EH (cell line): ENCODE results near the gene PRKD1.

Source experiments
- DNase-seq: peaks from one replicate; pipeline ENCODE4 v3.0.0-alpha.2; 2015; ENCODE audit warnings: low read depth

The PRKD1 gene

GRCh38 chr14:29927376-29928116 lies at the start of gene PRKD1:
Gene PRKD1 (minus strand): TSS chr14:29927847.
- DNase-seq: peak; percentile 80

DNA sequence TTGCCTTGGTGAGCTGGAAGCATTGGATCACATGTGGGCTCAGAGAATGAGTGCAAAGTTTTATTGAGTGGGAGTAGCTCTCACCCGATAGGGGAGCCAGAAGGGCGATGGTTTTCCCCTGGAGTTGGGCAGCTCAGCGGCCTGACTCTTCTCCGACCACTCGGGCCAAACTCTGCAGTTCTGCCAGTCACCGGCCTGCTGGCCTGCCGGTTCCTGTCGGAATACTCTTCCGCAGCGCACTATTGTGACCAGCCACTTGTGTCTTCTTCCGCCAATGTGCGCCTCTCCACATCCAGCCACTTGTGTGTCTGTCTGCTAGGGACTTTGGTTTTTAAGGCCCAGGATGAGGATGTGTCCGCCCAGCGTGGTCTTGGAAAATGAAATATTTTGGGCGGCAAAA lies 43.5 kb upstream of the PRKD1 start:
- DNase-seq: no peak

GRCh38 chr14:29955087-29955486 lies 27.4 kb upstream of the PRKD1 start:
- DNase-seq: no peak

- DNase-seq: no peak
Measured at GRCh38 chr14:29953501-29953900, 25.9 kb upstream of the PRKD1 start.

DNA sequence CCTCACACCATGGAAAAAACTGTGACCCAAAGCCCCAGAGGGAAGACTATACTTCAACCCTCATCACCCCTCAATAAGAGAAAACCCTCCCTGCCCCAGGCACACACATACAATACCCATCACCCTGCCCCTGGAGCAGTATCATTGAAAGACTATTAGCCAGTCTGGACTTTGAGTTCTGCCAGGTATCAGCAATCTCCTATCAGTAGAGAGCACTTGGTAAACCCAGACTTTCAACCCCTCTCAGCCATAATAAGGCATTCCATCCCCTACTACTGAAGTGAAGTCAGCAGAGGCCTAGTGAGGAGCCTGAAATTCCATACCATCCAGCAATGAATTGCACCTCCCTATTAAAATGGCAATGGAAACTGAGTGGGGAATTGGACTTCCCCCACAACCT lies 16.4 kb upstream of the PRKD1 start:
- DNase-seq: no peak

GRCh38 chr14:29941401-29941800 lies 13.8 kb upstream of the PRKD1 start:
- DNase-seq: no peak

DNA sequence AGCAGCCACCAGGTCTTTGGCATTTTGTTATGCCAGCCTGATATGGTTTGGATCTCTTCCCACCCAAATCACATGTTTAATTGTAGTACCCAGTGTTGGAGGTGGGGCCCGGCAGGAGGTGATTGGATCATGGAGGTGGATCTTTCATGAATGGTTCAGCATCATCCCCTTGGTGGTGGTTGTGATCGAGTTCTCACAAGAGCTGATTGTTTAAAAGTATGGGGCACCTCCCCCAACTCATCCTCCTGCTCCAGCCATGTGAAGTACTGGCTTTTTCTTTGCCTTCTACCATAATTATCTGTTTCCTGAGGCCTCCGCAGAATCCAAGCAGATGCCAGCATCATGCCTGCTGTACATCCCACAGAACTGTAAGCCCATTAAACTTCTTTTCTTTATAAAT lies 12.8 kb upstream of the PRKD1 start:
- DNase-seq: no peak

DNA sequence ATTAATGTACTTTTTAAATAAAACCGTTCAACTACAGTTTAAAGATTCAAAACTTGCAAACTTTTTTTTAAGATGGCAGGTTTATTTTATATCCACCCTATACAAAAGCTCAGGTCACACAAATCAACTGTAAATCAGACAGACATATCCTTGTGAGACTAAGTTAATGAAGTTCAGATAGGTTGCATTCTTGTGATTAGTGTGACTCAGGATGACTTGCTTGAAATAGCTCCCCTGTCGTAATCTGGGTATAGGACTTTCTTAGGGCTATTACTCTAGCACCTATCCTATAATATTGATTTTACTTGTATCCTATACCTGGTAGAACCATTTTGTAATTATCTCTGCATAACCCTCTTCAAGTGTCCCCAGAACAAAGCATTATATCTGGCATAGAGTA lies 9.5 kb upstream of the PRKD1 start:
- DNase-seq: peak; percentile 51

DNA sequence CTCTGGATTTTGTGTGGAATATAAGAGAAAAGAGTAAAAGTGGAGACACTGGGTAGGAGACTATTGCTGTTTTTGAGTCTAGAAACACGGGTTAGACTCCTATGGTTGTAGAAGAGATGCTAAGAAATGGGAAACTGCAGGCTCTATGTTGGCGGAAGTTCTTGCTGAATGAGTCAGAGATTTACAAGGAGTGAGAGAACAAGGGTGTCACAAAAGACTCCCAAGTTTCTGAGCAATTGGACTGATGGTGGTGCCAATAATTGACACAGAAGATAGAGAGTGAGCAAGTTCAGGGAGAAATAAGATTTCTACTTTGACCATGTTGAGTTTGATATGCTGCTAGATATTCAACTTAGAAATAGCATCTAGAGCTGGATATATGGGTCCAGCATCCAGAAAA lies 2.6 kb upstream of the PRKD1 start:
- DNase-seq: peak; percentile 88

GRCh38 chr14:29928117-29928640 lies 532 bp upstream of the PRKD1 start:
- no peak for DNase-seq

DNA sequence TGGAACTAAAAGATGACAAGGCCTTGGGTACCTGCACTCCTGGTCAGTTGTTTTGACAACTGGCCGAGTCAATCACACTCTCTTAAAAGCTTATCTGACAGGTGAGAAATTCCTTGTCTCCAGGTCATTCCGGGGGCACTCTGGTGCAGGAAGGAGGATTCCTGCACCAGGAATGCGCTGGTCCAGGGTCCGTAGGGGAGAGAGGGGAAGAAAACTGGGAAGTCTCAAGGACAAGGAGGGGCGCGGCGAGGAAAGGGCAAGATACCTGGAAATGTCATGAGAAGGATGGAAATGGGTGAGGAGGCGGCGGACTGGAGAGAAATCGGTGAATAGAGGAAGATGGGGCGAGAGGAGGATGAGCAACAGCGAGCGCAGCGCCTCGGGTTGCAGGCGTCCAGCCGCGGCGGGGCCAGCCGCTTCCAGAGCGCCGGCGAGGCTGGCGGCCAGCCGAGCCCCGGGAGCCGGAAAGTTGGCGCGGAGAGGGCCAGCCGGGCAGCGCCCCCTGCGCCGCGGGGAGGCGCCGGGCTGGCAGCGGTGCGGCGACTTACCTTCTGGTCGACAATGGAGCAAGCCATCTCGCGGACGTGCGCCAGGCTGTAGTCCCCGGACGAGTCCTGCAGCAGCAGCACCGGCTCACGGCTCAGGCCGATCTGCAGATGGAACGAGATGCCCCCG lies 809 bp downstream of the PRKD1 start:
- DNase-seq: peak; percentile 58

DNA sequence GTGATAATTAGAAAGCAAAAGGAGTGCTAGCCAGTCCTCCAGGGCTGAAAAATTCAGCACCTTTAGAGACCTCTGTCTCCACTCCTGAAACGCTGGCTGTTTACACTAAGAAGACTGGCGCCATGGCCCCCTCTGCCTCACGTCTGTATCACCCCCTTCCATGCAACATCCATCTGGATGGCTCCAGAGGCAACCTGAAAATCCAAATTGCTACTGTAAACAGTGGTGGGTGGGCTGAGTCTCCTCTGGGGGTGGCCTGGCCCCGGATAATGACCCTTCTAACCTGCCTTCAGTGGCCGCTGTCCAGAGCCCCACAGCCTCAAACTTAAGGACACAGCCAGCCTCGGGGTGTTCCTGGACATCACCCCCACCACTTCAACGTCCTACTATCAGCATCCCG lies 1.4 kb downstream of the PRKD1 start:
- peak; percentile 14 for DNase-seq

GRCh38 chr14:29925736-29926135 lies 1.9 kb downstream of the PRKD1 start:
- peak; percentile 47 for DNase-seq

- peak; percentile 85 for DNase-seq
Measured at GRCh38 chr14:29925101-29925722, 2.4 kb downstream of the PRKD1 start.

DNA sequence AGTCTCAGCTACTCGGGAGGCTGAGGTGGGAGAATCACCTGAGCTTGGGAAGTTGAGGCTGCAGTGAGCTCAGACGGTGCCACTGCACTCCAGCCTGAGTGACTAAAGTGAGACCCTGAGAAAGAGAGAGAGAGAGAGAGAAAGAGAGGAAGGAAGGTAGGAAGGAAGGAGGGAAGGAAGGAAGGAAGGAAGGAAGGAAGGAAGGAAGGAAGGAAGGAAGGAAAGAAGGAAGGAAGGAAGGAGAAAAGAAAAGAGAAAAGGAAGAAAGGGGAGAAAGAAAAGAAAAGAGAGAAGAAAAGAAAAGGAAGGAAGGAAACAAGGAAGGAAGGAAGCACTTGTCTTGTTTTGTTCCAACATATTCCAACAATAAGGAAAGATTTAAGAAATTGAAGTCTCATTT lies 7.8 kb downstream of the PRKD1 start:
- no peak for DNase-seq

DNA sequence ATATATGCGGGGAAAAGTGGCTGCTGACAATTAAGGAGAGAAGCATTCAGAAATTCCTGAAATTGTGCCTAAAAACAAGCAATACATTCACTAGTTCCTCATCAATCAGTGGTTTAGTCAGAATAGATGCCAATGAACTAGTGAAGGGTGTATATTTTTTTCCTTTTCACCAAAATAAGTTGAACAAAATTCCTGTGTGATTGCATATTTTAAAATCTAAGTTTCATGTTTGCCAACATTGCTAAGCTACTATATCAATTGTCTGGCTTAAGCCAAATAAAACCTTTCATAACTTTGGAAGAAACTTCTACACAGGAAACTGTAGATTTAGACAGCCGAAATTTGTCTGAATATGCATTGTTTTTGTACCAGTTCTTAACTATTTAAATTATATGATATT lies 8.7 kb downstream of the PRKD1 start:
- no peak for DNase-seq

DNA sequence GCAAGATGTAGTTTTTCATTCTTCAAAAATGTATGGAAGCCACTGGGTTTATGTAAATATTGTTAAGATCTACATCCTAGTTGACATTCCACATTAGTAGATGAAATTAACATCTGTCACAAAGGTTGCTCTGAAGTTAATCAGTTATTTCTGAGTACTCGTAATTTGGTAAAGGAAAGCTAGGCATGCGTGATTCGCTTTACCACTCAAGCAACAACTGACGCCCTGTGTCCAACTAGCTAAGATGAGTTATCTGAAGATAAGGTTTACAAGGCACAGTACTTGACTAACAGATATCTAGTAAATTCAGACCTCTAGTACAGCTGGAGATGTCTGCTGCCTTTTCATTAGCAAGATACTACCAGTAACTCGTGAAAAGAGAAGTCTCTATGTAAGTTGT lies 14.1 kb downstream of the PRKD1 start:
- DNase-seq: peak; percentile 18

DNA sequence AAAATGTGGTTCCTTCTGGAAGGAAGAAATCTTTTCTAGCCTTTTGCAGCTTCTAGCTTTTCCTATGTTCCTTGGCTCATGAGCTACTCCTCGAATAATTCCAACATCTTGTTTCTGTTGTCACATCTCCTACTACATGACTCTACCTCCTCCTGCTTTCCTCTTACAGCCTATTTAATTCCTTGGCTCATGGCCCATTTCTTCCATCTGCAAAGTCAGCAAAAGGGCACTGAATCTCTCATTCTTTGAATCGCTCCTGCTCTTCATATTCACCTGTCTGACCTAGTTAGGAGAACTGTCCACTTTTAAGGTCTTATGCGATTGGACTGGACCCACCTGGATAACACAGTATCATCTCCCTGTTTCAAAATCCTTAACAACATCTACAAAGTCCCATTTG lies 15.8 kb downstream of the PRKD1 start:
- no peak for DNase-seq

DNA sequence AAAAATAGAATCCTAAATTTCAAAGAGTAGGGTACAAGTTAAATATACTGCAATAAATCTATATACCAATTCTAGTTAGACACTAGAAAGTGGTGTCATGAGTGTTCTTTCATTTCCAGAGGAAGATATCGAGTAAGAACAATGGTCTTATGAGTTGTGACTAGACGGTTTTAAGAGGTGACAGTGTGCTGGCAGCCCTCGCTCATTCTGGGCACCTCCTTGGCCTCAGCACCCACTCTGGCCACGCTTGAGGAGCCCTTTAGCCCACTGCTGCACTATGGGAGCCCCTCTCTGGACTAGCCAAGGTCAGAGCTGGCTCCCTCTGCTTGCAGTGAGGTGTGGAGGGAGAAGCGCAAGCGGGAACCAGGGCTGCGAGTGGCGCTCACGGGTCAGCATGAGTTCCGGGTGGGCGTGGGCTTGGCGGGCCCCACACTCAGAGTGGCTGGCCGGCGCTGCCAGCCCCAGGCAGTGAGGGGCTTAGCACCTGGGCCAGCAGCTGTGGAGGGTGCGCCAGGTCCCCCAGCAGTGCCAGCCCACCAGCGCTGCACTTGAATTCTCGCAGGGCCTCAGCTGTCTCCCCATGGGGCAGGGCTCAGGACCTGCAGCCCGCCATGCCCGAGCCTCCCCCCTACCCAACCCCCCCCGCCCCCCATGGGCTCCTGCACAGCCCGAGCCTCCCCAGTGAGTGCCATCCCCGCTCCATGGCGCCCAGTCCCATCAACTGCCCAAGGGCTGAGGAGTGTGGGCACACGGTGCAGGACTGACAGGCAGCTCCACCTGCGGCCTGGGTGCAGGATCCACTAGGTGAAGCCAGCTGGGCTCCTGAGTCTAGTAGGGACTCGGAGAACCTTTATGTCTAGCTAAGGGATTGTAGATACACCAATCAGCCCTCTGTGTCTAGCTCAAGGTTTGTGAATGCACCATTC lies 18.7 kb downstream of the PRKD1 start:
- no peak for DNase-seq

- DNase-seq: peak; percentile 32
Measured at GRCh38 chr14:29906256-29906870, 21.3 kb downstream of the PRKD1 start.

DNA sequence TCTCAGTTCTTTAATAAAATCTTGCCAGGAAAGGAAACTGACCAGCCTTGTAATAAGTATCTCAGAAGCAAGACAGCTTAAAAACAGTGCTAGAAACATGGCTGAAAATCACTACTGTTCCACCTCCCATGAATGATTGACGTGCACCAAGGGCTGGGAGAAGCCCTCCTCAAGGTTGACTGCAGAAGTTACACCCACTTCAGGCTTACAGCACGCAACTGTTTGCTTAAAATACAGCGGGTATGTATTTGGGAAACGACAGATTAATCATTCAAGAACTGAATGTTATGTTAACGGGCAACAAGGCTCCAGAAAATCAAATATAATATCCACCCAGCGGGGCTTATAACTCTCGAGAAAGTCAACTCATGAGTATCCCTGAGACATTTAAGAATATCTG lies 22.1 kb downstream of the PRKD1 start:
- DNase-seq: no peak
